Osteoblast (primary cell): Measurements from ENCODE around the gene DLGAP1. TPM values are rescaled to one million over a fixed set of nuclear protein-coding genes. Genes with fewer than 3 reads are reported as not detected.

ENCODE experiments used
- DNase-seq: peaks from one replicate; pipeline ENCODE4 v3.0.0; 2011; ENCODE audit warnings: low spot score, mixed read lengths; ENCODE audit not compliant: insufficient read length; ENCODE audit errors: missing footprints
- H2AFZ ChIP-seq: 2 replicates; pipeline ENCODE4 v1.6.0; 2011; ENCODE audit warnings: mild to moderate bottlenecking, low read length
- H3K27ac ChIP-seq: 2 replicates; pipeline ENCODE4 v1.5.1; 2011; ENCODE audit warnings: mild to moderate bottlenecking, low read depth, low read length, moderate library complexity
- H3K27me3 ChIP-seq: 2 replicates; pipeline ENCODE4 v1.6.0; 2012; ENCODE audit warnings: mild to moderate bottlenecking, control low read depth, inconsistent platforms, low read length, moderate library complexity; ENCODE audit not compliant: insufficient read depth
- H3K36me3 ChIP-seq: 2 replicates; pipeline ENCODE4 v1.5.1; 2011; ENCODE audit warnings: mild to moderate bottlenecking, low read length, control low read depth, moderate library complexity; ENCODE audit not compliant: insufficient read depth
- H3K4me1 ChIP-seq: 2 replicates; pipeline ENCODE4 v1.5.1; 2011; ENCODE audit warnings: mild to moderate bottlenecking, low read length, control low read depth, moderate library complexity; ENCODE audit not compliant: insufficient read depth
- H3K4me2 ChIP-seq: 2 replicates; pipeline ENCODE4 v1.6.0; 2011; ENCODE audit warnings: mild to moderate bottlenecking, low read length; ENCODE audit not compliant: insufficient read depth
- H3K4me3 ChIP-seq: fragments of 200-600 bp; sonication (generic); 3 replicates; pipeline ENCODE4 v1.5.1; 2012; ENCODE audit warnings: mild to moderate bottlenecking, low read length, inconsistent platforms; ENCODE audit not compliant: insufficient read depth
- H3K79me2 ChIP-seq: 2 replicates; pipeline ENCODE4 v1.6.0; 2012; ENCODE audit warnings: mild to moderate bottlenecking, low read length, control low read depth, inconsistent platforms; ENCODE audit not compliant: insufficient read depth
- H3K9me3 ChIP-seq: 2 replicates; pipeline ENCODE4 v1.5.1; 2011; ENCODE audit warnings: low read depth, low read length, control low read depth
- H4K20me1 ChIP-seq: 2 replicates; pipeline ENCODE4 v1.6.0; 2012; ENCODE audit warnings: mild to moderate bottlenecking, low read length, control low read depth; ENCODE audit not compliant: insufficient read depth
- total RNA-seq: library from RNA; depleted of rRNA; stranded (reverse); fragments of >200 nt; gene quantifications from 2 replicates; pipeline ENCODE4 v1.2.3, GENCODE V29; 2012
- TF ChIP-seq, protein P1 (sequence below): IDR thresholded peaks from 2 replicates; pipeline ENCODE4 v1.5.1; 2011; ENCODE audit warnings: mild to moderate bottlenecking, low read depth, low read length, moderate library complexity; ENCODE audit errors: extremely low read depth

DLGAP1 gene
- total RNA-seq, 1 donor: not detected

DNA sequence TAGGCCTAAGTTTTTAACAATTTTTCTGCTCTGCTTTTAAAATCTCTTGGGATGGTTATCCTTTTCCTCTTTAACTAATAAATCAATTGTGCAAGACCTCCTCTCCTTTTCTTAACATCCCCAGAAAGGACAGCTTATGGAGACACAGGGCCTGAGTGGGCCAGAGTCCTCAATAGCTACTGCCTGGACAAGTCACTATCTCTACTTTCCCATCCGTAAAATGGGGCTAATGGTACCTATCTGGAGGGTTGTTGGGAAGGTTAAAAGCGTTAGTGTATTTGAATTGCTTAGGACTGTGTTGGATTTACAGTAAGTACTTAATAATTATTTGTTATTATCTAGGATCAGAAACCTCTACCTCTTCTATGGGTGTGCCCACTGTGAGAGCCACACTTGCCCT lies 945.1 kb downstream of the DLGAP1 start:
- TF ChIP-seq, protein P1, sequence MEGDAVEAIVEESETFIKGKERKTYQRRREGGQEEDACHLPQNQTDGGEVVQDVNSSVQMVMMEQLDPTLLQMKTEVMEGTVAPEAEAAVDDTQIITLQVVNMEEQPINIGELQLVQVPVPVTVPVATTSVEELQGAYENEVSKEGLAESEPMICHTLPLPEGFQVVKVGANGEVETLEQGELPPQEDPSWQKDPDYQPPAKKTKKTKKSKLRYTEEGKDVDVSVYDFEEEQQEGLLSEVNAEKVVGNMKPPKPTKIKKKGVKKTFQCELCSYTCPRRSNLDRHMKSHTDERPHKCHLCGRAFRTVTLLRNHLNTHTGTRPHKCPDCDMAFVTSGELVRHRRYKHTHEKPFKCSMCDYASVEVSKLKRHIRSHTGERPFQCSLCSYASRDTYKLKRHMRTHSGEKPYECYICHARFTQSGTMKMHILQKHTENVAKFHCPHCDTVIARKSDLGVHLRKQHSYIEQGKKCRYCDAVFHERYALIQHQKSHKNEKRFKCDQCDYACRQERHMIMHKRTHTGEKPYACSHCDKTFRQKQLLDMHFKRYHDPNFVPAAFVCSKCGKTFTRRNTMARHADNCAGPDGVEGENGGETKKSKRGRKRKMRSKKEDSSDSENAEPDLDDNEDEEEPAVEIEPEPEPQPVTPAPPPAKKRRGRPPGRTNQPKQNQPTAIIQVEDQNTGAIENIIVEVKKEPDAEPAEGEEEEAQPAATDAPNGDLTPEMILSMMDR: no peak
- no peak overlapping the region for H3K27ac ChIP-seq
- H3K27me3 ChIP-seq: no peaks in the 10 kb centered on the region
- no peaks in the 10 kb centered on the region for H4K20me1 ChIP-seq
- H3K4me1 ChIP-seq: peaks cover 8% of the 10 kb centered on the region
- H3K9me3 ChIP-seq: no peaks in the 10 kb centered on the region
- no peaks in the 10 kb centered on the region for H3K36me3 ChIP-seq
- H3K4me2 ChIP-seq: no peak overlapping the region
- H3K79me2 ChIP-seq: no peaks in the 10 kb centered on the region
- H3K4me3 ChIP-seq: no peak overlapping the region
- no peak for DNase-seq
- H2AFZ ChIP-seq: no peak overlapping the region

DNA sequence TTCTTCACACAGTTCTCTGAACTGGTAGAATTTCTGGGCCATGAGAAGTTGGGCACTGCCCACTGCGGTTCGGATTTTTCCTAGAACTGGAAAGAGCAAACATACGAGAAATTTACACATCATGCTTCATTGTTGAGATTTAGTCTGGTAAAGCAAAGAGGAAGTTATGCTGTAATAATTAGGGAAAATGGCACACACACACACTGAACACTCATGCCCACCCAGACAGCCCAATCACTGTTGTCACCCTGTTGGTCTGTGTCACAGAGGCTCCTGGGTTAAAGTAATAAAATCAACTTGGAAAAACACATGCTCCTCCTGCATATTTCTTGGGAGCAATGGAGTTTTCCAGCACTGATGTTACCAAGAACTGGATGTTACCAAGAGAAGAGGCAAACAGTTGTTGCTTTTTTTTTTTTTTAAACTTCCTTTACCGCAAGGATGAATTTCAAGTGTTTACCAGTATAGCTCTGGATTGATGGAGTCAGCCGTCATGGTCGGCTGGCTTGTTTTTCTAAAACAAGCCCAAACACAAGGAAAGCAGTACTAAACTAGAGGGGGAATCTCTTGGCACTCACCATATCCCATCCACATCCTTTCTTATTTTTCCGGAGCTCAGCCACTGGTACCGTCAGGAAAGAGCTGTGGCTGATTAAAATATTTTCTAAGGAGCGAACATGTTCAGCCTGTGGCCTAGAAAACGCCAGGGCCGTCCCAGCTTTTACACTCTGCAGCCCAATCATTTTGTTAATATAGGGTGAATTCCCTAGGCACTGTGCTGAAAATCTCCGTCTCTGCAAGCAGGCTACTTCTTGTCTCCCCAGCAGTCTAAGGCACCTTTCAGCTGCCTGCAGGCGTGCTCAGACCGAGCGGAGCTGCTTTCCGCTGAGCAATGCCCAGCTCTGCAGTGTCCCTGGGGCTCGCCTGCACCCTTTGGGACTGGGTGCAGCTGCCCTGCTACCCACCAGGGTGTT lies 946.2 kb downstream of the DLGAP1 start:
- Histone ChIP-seq H3K4me1 (peaks cover 8% of the 10 kb centered on the region), H2AFZ (peak overlapping the region; percentile 53), H3K27me3 (no peaks in the 10 kb centered on the region), H4K20me1 (no peaks in the 10 kb centered on the region), H3K36me3 (no peaks in the 10 kb centered on the region), H3K4me3 (peak overlapping the region; percentile 33), H3K9me3 (no peaks in the 10 kb centered on the region), H3K79me2 (no peaks in the 10 kb centered on the region), H3K4me2 (peak overlapping the region; percentile 40), H3K27ac (no peak overlapping the region)
- no peak for DNase-seq
- TF ChIP-seq, protein P1: no peak

DNA sequence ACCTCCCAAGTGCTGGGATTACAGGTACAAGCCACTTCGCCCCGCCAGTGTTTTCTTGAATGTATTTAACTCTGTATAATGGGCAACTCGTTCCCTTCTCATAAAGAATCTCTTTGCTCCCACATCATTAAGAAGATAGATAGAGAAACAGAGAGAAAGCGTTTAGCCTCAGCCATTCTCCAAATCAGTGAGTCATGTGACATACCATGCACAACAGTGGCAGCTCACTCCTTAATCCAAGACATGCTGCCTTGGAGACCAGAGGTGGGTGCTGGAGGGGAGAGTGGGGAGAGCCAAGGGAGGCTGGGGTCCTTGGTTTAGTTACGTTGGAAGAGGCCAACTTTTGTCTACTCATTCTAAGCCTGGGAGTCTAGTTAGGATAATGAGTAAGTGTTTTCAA lies 950.5 kb downstream of the DLGAP1 start:
- TF ChIP-seq, protein P1: no peak
- no peak for DNase-seq
- no peak overlapping the region for H3K4me2 ChIP-seq
- H3K36me3 ChIP-seq: no peaks in the 10 kb centered on the region
- H3K4me1 ChIP-seq: peaks cover 7% of the 10 kb centered on the region
- H3K27ac ChIP-seq: no peak overlapping the region
- H4K20me1 ChIP-seq: no peaks in the 10 kb centered on the region
- H2AFZ ChIP-seq: no peak overlapping the region
- no peak overlapping the region for H3K4me3 ChIP-seq
- H3K9me3 ChIP-seq: no peaks in the 10 kb centered on the region
- H3K27me3 ChIP-seq: no peaks in the 10 kb centered on the region
- H3K79me2 ChIP-seq: no peaks in the 10 kb centered on the region

DNA sequence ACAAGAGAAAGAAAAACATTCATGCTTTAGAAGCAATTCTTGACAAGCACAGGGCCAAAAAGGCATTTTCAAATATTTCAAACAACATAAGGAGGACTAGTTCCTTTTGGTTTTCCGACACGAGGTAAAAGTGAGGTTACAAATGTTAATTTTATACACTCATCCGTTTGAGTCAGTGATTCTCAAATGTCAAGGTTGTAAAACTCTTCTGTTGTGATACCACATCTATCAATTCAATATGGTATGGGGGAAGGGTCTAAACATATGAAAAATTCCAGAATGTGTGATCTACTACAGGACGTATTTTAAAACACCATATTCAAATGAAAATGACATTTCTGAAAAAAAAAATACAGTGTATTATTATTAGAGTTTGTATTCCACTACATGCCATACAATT lies 952.5 kb downstream of the DLGAP1 start:
- TF ChIP-seq, protein P1: no peak
- H3K27me3 ChIP-seq: no peaks in the 10 kb centered on the region

More for the DNA sequence above, 952.5 kb downstream of the DLGAP1 start:
- Histone ChIP-seq H3K4me2 (no peak overlapping the region), H2AFZ (no peak overlapping the region), H3K9me3 (no peaks in the 10 kb centered on the region), H3K36me3 (no peaks in the 10 kb centered on the region), H3K4me3 (no peak overlapping the region), H3K79me2 (no peaks in the 10 kb centered on the region), H4K20me1 (no peaks in the 10 kb centered on the region), H3K4me1 (peaks cover 10% of the 10 kb centered on the region), H3K27ac (no peak overlapping the region)
- no peak for DNase-seq
